GM21515 (cell line): ENCODE data around the gene CA7.
"Not testable (repeated sequence)": the region's sequence is repeated elsewhere in the genome, so short reads cannot be mapped to it uniquely, and the experiment has no call there.

Source experiments
- ATAC-seq: cut with Tn5 transposase; IDR thresholded peaks from one replicate; pipeline ENCODE4 v1.9.1; 2021; ENCODE audit not compliant: unreplicated experiment

CA7 gene

DNA sequence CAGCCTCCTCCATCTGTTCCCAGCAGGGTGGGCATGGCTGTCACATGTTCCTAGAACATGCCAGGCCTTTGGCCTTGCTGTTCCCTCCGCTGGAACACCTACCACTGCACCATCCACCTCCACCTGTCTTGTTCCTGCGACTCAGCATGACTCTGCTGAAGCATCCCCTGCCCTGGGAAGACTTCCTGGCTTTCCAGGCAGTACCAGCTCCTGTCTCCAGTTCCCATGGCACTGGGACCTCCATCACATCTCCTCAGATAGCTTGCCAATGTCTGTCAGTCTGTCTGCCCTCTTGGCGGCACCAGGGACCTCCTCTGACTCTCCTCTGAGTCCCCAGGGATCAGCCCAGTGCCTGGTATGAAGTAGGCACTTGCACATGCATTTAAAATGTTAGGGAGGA is 51.8 kb downstream of the CA7 start:
- no peak for ATAC-seq

DNA sequence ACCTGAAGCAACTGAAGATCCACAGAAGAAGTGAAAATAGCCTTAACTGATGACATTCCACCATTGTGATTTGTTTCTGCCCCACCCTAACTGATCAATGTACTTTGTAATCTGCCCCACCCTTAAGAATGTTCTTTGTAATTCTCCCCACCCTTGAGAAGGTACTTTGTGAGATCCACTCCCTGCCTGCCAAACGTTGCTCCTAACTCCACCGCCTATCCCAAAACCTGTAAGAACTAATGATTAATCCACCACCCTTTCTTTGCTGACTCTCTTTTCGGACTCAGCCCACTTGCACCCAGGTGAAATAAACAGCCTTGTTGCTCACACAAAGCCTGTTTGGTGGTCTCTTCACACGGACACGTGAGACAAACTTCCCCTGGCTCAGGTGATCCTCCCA is 52.5 kb downstream of the CA7 start:
- not testable (repeated sequence) for ATAC-seq

DNA sequence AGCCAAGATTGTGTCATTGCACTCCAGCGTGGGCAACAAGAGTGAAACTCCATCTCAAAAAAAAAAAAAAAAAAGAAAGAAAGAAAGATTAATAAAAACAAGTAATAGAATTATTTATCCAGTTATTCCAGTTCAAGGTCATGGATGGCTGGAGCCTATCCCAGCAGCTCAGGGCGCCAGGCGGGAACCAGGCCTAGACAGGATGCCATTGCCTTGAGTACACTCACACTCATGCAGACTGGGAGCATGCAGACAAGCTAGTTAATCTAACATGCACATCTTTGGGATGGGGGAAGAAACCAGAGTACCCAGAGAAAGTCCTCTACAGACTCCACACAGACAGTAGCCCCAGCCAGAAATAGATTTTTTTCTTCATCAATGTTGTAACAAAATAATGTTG is 54.0 kb downstream of the CA7 start:
- ATAC-seq = no peak

DNA sequence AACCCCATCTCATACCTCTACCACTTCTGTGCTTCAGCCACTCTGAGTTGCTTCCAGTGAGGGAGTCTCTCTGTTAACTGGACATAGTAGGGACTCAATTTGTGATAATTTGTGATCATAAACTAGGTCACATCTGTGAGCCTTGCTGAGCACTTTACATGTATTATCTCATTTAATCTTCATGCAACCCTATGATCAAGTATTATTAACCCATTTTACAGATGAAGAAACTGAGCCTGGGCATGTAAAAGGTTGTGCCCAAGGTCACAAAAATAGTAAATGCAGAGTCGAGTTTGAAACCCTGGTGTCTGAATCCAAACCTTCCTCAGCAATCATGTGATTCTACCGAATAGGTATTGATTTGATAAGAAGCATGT is 54.7 kb downstream of the CA7 start:
- no peak for ATAC-seq

DNA sequence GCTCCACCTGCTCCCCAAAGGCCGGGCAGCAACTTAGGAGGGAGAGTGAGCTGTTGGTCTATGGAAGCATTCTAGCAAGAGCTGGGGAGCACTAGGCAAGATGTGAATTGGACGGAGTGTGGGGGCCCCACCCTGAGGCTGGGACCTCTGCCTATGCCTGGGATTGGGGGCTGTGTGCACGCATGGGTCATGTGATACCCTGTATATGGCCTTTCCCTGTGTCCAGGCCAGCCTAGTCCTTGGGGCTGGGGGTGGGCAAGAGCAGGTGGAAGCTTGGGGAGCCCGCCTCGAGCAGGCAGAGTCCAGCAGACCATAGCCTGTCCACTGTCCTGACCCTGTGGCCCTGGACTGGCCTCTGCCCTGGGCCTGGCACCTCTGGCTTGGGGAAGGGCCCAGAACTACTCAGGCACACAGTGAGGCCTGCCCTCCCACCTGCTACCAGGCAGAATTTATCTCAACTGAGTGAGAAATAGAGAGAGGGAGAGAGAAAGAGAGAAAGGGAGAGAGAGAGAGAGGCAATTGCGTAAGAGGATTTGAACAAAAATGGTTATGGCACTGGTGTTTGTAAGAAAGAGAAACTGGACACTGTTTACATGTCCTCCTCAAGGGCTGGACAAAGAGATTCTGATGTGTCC is 55.2 kb downstream of the CA7 start:
- no peak for ATAC-seq

DNA sequence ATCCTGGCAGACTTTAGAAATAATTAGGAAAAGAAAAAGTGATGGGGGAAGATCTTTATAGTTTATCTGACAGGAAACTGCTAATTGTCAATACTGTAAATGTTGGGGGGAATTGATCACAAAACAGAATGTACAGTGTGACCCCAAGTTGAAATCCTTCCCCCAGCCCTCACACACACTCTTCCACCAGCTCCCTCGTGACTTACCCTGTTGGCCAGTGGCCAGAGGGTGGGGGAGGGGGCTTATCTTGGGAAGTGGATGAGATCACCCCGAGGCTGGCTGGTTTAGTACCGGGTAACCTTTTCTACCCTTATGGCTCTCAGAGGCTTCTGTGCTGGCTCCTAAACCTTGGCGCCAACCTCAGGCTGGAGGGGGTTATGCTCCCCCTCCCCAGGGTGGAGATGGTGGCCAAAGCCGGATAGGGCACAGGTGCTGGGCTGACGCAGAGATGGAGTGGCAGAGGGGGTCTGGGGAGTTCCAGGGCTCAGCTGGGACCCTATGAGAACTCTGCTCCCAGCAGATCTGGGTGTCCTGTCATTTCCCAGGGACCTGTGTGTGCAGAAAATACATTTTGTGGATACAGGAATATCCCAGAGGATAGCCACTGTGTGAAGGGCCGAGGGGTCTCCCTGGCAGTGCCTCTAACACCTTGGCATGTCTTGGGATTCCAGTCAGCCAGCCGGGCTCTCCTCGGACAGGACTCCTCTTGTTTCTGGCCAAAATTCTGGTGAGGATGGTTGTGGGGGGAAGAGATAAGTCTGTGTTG is 55.9 kb downstream of the CA7 start:
- no peak for ATAC-seq

DNA sequence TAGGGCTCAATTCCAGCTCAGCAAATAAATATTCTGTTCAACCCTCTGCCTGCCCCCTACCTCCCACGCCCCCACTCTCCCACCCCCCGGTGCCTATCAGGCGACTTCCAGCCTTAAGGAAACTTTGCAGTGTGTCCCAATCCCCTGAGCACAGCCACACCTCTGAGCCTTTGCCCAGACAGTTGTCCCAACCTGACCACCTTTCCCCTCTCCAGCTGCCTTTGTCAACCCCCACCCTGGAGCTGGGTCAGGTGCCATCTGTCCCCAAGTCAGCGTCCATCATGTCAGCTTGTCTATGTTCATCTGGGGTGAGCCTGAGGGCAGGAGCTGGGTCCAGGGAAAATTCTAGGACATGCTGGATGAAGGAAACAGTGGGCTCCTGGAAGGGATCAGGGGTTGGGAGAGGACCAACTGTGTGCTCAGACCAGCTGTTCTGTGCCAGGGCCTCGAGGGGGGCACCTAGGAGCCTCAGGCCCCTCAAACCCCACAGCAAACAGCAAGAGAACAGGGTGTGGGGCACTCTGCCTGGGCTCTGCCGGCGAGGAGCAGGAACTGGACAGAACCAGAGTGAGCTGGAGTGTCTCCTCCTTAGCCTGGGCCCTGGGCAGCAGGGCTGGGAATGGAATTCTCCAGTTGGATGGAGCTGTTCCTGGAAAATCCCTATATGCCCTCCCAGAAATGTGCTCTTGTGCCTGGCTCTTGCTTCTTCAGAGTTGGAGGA is 56.7 kb downstream of the CA7 start:
- no peak for ATAC-seq

DNA sequence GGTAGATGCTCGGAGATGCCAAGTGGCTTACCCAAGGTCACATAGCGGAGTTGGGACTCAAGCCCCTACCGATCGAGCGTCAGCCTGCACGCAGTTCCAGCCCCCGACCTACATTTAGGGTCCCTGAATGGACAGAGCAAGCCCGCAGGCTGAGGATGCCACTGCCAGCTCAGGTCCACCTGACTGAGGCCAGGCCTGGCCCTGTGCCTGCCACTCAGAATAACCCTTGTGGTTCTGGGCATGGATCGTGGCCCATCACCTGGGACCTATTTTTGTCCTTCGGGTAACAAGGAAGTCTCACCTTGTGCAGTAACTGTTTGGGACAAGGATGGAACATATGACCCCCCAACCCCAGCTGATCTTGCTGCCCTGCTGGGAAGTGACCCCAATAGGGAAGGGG is 57.4 kb downstream of the CA7 start:
- no peak for ATAC-seq

DNA sequence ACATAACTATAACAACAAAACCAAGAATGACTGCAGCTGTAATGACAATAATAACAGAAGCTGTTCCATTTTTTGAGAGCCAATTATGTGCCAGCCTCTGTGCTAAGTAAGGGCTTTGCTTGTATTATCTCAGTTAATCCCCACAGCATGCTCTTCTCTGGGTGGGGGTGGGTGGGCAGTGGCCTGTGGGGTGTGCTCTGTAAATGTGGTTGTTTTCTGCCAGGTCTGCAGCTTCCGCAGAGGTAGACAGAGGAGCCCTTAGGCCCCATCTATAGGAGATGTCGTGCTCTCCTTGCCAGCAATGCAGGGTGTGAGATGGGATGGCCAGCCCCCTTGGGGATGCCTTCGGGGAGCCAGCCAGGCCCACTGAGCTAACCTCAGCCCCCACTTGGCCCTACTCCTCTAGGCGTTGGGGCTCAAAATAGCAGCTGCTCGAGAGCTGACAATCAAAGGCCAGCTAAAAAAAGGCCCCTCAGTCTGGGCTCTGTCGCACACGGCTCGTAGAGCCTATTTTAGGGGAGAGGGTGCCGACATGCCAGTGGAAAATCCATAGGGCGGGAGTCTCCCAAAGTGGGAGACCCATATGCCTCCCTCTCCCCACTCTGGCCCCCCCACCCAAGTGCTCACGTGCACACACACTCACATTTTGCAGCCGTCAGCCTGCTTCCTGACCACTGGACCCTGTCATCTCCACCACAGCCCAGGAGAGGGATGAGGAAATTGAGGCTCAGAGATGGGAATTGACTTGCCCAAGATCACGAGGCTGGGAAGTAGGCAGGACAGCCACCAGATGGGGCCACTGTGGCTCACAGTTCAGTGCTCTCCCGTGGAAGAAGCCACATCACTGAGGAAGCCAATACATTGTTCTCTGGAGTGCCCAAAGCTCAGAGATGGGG is 58.7 kb downstream of the CA7 start:
- ATAC-seq = no peak
